Measurements from ENCODE around the gene ATP8B4. TPM values are rescaled to one million over a fixed set of nuclear protein-coding genes. Genes with fewer than 3 reads are reported as not detected.

The ATP8B4 gene
- total RNA-seq, 1 experiment from 2014 or later = not detected

DNA sequence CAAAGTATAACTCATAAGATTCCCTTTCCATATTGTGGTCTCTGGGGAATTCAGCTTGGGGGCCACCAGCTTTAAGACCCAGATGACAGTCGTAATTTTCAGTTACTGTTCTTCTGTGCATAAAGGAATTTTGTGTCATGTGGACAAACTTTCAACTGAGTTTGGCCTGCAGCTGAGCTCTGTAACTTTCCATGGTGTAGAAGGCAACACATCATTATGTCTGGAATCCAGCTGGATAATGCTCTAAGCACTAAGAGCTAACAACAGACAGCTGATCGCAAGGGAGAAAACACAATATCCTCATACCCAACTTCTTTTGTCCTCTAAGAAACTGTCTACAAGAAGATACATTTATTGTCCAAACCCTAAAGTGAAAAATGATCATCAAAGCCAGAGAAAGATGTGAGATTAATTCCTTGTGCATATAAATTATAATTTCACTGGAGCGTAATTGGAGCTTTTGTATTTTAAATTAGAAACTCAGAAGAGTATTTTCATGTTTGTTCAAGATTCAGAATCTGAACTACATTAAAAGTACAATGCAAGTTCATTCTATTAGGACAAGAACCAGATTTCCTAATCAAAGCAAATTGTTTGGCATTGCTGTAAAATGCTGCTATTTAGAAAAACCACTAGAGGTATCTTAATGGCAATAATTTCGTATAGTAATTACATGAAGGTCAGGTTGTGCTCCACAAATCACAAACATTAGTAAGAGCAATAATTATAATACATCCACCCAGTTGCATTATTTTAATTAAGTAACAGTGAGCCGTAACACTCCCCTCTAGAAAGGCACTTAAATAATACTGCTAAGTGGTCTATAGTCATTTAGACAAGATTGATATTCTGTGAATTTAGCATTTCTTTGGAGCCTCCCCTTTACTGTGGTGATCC, 218.8 kb downstream of the ATP8B4 start:
- intact Hi-C loops (cut with micrococcal nuclease; ENCODE audit: unreplicated experiment) = no loop called here
- no peaks in the 10 kb centered on the region for H3K9me3 ChIP-seq (ENCODE audit: control insufficient read depth, insufficient read depth, low read depth, low read length)
- no peaks in the 10 kb centered on the region for H3K36me3 ChIP-seq (ENCODE audit: control insufficient read depth, insufficient read depth, low read length)
- TF ChIP-seq, protein P1, sequence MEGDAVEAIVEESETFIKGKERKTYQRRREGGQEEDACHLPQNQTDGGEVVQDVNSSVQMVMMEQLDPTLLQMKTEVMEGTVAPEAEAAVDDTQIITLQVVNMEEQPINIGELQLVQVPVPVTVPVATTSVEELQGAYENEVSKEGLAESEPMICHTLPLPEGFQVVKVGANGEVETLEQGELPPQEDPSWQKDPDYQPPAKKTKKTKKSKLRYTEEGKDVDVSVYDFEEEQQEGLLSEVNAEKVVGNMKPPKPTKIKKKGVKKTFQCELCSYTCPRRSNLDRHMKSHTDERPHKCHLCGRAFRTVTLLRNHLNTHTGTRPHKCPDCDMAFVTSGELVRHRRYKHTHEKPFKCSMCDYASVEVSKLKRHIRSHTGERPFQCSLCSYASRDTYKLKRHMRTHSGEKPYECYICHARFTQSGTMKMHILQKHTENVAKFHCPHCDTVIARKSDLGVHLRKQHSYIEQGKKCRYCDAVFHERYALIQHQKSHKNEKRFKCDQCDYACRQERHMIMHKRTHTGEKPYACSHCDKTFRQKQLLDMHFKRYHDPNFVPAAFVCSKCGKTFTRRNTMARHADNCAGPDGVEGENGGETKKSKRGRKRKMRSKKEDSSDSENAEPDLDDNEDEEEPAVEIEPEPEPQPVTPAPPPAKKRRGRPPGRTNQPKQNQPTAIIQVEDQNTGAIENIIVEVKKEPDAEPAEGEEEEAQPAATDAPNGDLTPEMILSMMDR (IDR thresholded peaks at IDR 0.05) = no peak
- TF ChIP-seq SIN3A (IDR thresholded peaks at IDR 0.05; ENCODE audit: borderline replicate concordance, insufficient read depth, low read depth, low read length) (no peak), TCF7L2 (IDR thresholded peaks at IDR 0.05; ENCODE audit: low read depth, low read length) (no peak), POLR2AphosphoS5 (IDR thresholded peaks at IDR 0.05; ENCODE audit: low read depth, low read length) (no peak)
- TF ChIP-seq, protein P2, sequence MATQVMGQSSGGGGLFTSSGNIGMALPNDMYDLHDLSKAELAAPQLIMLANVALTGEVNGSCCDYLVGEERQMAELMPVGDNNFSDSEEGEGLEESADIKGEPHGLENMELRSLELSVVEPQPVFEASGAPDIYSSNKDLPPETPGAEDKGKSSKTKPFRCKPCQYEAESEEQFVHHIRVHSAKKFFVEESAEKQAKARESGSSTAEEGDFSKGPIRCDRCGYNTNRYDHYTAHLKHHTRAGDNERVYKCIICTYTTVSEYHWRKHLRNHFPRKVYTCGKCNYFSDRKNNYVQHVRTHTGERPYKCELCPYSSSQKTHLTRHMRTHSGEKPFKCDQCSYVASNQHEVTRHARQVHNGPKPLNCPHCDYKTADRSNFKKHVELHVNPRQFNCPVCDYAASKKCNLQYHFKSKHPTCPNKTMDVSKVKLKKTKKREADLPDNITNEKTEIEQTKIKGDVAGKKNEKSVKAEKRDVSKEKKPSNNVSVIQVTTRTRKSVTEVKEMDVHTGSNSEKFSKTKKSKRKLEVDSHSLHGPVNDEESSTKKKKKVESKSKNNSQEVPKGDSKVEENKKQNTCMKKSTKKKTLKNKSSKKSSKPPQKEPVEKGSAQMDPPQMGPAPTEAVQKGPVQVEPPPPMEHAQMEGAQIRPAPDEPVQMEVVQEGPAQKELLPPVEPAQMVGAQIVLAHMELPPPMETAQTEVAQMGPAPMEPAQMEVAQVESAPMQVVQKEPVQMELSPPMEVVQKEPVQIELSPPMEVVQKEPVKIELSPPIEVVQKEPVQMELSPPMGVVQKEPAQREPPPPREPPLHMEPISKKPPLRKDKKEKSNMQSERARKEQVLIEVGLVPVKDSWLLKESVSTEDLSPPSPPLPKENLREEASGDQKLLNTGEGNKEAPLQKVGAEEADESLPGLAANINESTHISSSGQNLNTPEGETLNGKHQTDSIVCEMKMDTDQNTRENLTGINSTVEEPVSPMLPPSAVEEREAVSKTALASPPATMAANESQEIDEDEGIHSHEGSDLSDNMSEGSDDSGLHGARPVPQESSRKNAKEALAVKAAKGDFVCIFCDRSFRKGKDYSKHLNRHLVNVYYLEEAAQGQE (IDR thresholded peaks at IDR 0.05; ENCODE audit: insufficient read depth in 1 of 2, low read depth in 2 of 2, low read length in 1 of 2) = no peak
- H3K27me3 ChIP-seq (ENCODE audit: control insufficient read depth, insufficient read depth, low read length) = no peaks in the 10 kb centered on the region
- H3K4me1 ChIP-seq (ENCODE audit: control insufficient read depth, insufficient read depth, low read length) = no peaks in the 10 kb centered on the region
- POLR2A ChIA-PET = interaction anchor here (0.6 kb wide), 1 partner anchor 707 kb away, joined by 14 read pairs; no protein-coding TSS in a partner anchor
- H3K27ac ChIP-seq (ENCODE audit: low read length) = no peak overlapping the region
- no peak for ATAC-seq
- in situ Hi-C loops (cut with HindIII; ENCODE audit: low pct_unique_long_range_greater_than_20kb, low sequenced_read_pairs) = no loop called here
- CTCF ChIA-PET = no interaction called here
- no peak overlapping the region for H3K4me3 ChIP-seq (ENCODE audit: low read depth in 2 of 2, low read length in 2 of 2)
- no peak for DNase-seq (ENCODE audit: low read depth, low spot score)
- no TSS peak for BruUV-seq (replicated peaks)

DNA sequence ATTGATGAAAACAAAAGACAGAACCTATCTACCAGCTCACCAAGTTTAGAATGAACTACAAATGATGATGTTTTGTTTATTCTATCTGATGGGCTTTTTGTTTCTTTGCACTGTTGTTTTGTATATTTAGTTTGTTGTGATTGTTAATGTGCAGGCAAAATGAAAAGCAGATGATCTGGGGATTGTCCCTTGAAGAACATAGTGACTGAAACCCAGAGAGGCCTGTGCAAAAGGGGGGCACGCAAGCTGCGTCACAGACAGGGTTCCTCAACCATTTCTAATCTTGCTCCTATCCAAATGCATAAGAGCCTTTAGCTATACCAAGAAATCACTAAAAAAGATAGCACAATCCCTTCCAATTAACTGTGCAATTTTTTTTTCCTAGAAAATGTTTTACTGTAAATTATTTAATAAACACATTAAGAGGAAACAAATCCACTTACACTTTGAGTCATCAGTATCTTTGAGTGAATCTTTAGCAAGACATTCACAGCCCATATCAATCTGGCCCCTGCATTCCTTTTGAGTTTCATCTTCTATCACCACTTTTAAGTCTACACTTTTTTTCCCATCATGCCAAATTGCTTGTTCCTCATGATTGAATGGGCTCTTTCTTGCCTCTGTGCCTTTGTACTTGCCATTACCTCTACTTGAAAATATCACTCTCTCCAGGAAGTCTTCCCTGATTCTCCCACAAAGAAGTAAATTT, 220.3 kb downstream of the ATP8B4 start:
- BruUV-seq (replicated peaks) = no TSS peak
- POLR2A ChIA-PET = no interaction called here
- no peaks in the 10 kb centered on the region for H3K36me3 ChIP-seq (ENCODE audit: control insufficient read depth, insufficient read depth, low read length)
- no peaks in the 10 kb centered on the region for H3K9me3 ChIP-seq (ENCODE audit: control insufficient read depth, insufficient read depth, low read depth, low read length)
- TF ChIP-seq TCF7L2 (IDR thresholded peaks at IDR 0.05; ENCODE audit: low read depth, low read length) (no peak), SIN3A (IDR thresholded peaks at IDR 0.05; ENCODE audit: borderline replicate concordance, insufficient read depth, low read depth, low read length) (no peak), POLR2AphosphoS5 (IDR thresholded peaks at IDR 0.05; ENCODE audit: low read depth, low read length) (no peak)
- TF ChIP-seq, protein P1 (IDR thresholded peaks at IDR 0.05) = no peak
- TF ChIP-seq, protein P2 (IDR thresholded peaks at IDR 0.05; ENCODE audit: insufficient read depth in 1 of 2, low read depth in 2 of 2, low read length in 1 of 2) = no peak
- in situ Hi-C loops (cut with HindIII; ENCODE audit: low pct_unique_long_range_greater_than_20kb, low sequenced_read_pairs) (no loop called here), intact Hi-C loops (cut with micrococcal nuclease; ENCODE audit: unreplicated experiment) (no loop called here)
- no peak overlapping the region for H3K4me3 ChIP-seq (ENCODE audit: low read depth in 2 of 2, low read length in 2 of 2)
- no peaks in the 10 kb centered on the region for H3K4me1 ChIP-seq (ENCODE audit: control insufficient read depth, insufficient read depth, low read length)
- CTCF ChIA-PET = no interaction called here
- H3K27ac ChIP-seq (ENCODE audit: low read length) = no peak overlapping the region
- ATAC-seq (no peak), DNase-seq (ENCODE audit: low read depth, low spot score) (no peak)
- H3K27me3 ChIP-seq (ENCODE audit: control insufficient read depth, insufficient read depth, low read length) = no peaks in the 10 kb centered on the region

Measured in Panc1 (cell line).